ENCODE data around the gene SYNE2.

Gene SYNE2

DNA sequence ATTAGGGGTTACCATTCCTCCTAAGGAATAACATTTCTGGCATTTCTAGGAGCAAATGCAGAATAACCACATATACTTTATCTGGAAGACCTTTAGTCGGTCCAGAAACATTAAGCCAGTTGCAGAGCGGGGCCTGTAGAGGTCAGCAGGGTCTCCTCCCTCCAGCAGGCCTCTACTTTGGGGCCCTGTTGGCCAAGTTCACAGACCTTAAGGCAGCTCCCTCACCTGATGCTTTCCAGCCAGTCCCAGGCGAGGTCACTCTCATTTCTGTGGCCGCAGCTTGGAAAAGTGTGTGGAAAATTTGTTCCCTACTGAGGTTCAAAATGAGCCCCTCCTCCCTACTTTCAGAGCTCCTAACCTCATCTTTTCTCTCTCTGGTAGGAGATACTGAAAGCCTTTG, 367.3 kb downstream of the SYNE2 start:
- DNase-seq (ENCODE audit: low spot score): no peak

DNA sequence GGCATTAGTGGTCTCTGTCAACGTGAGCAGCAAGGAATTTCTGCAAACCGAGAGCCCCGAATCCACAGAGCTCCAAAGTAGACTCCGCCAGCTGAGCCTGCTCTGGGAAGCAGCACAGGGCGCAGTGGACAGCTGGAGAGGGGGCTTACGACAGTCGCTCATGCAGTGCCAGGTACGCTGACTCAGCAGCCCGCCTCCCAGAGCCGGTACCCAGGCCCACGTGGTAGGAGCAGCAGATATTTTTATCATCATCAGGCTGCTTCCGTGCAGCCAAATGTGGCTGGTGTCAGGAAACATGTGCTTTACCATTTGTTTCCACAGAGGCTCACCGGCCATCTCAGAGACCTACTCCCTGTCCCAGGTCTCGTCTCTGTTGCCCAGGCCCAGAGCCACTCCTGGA, 367.7 kb downstream of the SYNE2 start:
- no peak for DNase-seq (ENCODE audit: low spot score)

DNA sequence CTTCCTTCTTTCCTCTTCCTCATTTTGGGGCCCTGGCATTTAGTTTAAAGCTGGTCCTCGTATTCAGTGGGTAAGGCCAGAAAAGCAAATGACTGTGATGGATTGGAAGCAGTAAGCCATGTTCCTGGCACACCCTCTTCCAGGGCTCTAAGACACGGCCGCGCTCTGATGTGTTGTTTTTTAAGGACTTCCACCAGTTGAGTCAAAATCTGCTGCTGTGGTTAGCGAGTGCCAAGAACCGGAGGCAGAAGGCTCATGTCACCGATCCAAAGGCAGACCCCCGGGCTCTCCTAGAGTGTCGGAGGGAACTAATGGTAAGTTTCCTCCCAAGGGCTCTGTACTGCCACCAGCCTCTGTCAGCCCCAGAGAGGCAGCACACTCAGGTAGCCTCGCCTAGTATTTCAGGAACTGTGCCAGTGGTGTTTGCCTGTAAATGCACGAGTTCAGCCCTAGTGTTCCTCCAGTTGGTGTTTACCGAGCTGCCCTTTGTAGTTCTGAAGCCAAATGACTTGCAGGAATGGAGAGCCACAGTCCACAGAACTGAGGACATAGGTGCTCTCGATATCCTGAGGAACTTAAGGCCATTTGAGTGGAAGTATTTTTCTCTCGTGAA, 368.7 kb downstream of the SYNE2 start:
- DNase-seq (ENCODE audit: low spot score): no peak

DNA sequence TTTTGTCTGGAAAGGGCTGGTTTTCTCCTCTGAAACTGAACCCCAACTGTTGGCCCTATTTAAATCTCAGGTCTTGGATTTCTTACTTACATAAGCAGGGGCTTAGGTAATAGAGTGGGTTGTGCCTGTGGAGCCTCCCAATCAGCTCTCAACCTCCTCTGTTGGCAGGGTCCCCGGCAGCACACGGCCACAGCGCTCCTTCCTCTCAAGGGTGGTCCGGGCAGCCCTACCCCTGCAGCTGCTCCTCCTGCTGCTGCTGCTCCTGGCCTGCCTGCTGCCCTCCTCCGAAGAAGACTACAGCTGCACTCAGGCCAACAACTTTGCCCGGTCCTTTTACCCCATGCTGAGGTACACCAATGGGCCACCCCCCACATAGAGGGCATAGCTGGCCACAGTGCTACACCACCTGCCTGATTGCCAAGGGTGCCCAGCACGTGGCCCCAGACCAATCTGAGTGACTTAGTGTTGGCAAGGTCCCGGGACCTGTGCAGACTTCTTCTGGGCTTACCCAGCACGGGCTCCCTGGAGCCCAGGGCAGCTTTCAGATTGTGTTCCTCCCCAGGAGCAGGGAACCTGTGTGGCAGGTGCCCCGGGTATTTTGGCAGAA, 372.4 kb downstream of the SYNE2 start:
- DNase-seq (ENCODE audit: low spot score): no peak

DNA sequence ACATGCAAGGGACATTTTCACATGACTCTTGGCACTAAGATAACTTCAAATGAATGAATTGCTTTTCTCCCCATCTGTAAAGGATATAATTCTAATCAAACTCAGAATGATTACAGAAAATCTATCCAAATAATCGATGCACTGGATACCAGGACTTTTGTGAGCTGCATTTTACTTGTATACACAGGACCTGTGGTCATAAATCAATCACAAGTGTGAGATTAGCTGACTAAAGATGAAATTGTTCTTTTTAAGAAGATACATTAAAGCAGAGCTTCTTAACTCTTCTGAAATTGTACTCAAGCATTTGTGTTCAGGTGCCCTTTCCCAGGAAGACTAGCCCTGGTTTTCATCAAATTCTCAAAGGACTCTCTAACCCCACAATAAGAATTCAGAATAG, 375.1 kb downstream of the SYNE2 start:
- no peak for DNase-seq (ENCODE audit: low spot score)

DNA sequence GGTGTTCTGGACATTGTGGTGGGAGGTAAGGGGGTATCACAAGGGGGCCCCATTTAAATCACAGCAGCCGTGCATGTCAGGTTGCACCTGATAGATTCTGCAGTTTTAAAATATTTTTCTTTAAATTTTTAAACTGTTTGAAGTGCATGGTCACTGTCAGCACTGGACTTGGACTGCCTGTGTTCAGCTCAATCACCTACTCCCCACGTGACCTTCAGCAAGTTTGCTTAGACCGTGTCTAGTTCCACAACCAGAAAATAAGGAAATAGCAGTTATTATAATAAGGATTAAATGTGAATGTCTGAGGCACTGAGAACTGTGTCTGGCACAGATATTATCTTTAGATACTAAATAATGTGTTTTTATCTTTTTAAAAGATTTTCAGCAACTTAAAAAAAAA, 376.7 kb downstream of the SYNE2 start:
- no peak for DNase-seq (ENCODE audit: low spot score)

DNA sequence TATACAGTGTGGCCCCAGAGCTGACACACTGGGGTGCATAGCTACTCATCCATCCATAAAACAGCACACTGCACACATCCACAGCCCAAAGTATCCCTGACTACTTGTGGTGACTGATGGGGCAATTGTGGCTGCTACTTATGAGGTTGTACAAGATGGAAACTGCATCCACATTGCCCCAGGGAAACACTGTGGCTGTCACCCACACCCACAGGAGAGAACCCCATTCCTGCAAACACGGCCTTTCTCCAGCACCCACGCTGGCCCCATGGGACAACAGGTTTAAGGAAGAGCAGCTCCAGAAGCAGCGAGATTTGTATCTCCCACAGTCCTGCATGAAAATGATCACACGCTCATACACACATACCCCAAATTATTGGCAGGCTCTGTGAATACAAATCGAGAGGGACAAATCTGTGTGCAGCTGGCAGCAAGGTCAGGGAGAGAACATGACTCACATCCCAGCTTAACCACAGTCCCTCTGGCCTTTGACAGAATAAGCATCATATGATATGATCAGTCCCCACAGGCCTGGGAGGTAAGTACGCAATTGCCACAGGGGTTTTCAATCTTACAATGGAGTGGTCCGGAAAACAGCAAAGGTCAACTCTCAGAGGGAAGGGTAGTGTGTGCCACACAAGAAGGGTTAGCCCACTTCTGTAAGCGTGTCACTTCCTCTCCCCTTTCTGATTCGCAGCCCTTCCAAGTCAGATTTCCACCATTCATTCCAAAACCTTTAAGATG, 379.5 kb downstream of the SYNE2 start:
- no peak for DNase-seq (ENCODE audit: low spot score)

DNA sequence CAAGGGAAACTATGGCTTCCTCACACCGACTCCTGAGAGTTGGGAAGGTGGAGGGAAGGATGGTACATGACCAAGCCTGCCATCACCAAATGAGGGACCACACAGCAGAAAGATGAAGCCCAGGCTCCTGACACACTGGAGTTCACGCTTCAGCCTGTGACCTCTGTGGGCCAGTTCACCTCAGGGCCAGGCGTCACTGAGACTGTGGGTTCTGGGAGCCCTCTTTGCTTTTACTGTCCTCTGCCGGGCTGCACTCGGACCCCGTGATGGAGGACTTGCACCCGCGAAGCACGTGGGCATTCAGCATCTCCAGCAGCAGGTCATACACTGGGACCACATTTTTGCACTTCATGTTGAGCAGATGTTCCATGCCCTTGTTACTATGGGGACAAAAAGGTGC, 380.1 kb downstream of the SYNE2 start:
- DNase-seq (ENCODE audit: low spot score): no peak

DNA sequence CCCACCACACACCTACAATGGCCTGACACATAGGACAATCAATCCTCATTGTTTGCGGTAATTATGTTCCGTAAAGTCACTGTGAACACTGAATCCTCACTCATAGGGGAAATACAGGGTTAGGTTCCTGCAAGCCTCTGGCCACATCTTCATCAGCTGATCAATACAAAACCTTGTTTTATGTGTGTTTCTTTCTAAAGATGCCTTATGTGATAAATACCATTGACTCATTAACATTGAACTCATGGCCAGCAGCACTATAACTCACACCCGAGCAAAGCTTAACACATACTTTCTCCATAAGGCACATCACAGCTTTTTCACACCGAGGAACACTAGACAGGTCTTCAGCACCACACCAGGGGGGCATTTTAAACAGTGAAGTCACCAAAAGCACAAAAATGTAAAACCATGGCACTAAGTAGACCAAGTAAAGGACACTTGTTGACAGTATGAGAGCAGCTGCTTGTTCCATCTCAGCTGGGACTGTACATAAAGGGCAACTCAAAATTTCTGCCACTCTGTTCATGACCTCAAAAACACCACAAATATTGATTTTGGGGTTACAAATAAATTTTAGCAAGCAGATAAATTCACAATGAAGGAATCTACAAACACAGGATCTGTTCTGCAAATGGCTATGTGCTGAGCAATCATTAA, 380.9 kb downstream of the SYNE2 start:
- DNase-seq (ENCODE audit: low spot score): no peak

DNA sequence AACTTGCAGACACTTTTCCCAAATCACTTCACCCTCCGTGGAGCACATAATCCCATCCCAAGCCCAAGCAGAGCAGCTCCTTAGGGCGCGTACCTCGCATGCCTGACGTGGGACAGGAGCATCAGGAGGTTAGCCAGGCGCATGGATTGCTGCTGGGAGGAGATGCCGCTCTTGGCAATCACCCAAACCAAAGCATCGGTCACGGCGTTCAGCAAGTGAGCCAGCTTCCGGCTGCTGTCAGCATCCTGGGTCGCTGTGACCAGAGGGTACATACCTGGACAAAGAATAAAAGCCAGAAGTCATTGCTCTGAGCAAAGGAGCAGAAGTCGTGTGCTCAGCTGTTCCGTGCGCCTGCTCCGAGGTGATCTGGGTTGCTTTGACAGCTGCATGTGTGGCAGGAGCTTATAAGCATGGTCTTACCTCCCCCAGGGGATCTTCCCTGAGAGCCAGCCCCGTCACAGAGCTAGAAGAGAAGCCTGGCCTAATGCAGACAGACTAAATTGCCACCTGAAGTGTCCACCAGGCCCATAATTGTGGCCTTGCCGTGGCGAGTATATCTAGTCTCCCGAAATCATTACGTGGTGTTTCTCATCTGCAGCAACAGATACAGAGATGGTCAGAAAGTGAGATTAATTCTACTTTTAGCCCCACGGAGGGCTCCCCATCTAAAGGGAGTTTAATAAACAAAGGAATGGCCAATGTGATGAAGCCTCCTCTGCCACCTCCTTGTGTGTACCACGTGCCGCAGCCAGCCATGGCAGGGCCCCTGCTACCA, 382.3 kb downstream of the SYNE2 start:
- no peak for DNase-seq (ENCODE audit: low spot score)

DNA sequence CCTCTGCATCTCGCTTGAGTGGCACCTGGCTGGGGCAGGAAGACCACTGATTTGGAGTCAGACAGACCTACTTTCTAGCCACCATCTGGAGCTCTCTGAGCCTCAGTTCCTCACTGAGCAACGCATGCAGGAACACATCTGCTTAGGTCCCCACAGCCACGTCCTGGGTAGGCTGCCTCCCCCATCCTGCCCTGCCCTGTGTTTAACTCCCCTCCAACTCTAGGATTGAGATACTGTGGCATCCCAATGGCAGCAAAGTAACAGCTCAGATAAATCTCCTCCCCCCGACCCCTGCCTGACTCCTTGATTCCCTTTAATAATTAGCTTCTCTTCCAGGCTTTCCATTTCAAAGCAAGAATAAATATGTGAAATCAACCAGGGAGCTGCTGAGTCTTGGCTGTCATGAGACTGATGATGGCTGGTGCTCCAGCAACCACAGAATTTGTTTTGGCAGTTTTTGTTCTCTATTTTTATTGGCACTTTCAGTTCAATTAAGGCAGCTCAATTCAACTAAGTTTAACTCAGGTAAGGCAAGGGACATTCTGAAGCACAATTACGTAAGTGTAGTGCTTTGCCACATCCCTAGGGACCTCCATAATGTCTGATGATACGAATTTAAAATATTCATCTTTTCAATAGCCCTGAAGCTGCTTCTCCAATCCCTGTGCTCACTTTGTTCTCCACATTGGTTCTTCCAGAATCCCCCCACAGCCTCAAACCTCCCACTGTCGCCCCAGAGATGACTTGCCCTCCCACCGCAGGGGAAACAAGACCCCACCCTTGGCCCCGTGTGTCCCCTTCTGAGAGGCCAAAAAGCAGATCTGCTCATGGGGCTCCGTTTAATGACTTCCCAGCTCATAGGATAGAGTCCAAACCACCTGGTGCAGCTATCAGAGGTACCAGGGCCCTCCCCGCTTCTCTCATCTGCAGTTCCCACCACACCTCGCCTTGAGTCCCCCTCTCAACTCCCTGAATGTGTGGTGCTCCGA, 383.1 kb downstream of the SYNE2 start:
- no peak for DNase-seq (ENCODE audit: low spot score)

DNA sequence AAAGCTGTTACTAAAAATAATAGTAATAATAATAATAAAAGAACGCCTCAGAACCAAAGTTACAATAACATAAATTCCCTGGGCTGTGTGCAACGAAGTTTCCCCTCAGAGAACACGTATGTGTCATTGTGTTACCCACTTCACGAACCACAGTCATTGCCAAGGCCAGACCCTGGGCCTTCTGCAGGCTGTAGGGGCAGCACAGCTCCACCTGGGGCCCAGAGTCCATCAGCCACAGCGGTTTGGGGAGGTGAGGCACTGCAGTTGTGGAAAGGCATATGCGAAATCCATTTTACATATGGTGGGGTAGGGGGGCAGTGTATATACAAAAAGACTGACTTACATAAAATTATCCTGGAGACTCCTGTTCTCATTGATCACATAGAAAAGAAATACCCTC, 385.2 kb downstream of the SYNE2 start:
- no peak for DNase-seq (ENCODE audit: low spot score)

DNA sequence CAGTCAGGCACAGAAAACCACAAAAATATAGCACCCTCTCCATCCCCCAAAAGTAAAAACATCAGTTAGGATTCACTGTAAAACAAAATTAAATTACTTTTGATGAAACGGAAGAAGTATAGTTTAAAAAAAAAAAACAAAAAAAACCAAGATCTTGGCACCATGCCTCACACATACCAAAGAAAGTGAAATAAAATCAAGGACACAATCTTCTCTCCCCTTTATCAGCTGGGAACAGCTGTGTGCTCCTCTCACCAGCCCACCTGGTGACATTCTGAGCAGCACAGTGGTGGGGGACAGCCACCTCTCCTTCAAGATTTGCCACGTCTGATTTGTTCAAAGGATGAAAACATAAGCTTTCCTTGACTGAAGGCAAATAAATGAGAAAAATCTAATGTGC, 385.8 kb downstream of the SYNE2 start:
- no peak for DNase-seq (ENCODE audit: low spot score)

DNA sequence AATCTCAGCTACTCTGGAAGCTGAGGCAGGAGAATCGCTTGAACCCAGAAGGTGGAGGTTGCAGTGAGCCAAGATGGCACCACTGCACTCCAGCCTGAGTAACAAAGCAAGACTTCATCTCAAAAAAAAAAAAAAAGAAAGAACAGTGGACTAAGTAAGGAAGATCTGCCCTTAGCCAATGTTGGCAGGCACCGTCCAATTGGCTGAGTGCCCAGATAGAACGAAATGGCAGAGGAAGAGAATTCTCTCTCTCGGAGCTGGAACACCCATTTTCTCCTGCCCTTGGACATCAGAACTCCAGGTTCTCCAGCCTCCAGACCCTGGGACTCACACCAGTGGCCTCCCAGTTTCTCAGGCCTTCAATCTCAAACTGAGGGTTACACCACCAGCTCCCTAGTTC, 391.5 kb downstream of the SYNE2 start:
- DNase-seq (ENCODE audit: low spot score): no peak

DNA sequence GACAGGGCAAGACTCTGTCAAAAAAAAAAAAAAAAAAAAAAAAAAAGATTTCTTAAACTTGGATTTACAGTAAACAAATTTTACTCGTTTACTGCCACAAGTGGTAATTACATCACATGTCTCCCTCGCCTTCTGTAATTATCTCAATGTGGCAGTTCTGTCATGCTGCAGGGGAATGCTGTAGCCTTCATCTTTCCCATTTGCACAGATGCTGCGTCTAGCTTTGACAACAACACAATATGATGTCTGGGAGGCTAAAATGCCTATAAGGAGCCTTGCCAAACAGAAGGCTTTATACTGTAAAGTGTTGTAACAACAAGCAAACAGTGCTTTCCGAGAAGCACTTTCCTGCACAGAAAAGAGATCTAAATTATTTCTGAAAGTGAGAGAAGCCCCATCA, 392.7 kb downstream of the SYNE2 start:
- DNase-seq (ENCODE audit: low spot score): no peak

DNA sequence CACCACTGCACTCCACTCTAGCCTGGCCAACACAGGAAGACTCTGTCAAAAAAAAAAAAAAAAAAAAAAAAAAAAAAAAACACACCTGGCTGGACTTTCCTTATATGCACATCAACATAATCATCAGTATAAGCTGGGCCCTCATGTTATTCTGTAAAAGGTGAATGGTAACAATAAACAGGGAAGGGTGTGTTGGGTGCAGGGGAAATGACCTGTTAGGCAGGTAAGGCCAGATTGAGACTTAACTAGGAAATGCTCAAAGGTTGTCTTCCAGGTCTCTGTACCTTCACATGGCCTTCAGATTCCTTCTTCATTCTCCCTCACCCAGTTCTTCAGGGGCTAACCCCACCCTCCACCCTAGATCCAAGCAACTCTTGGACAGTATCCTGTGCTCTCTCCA, 393.9 kb downstream of the SYNE2 start:
- no peak for DNase-seq (ENCODE audit: low spot score)

DNA sequence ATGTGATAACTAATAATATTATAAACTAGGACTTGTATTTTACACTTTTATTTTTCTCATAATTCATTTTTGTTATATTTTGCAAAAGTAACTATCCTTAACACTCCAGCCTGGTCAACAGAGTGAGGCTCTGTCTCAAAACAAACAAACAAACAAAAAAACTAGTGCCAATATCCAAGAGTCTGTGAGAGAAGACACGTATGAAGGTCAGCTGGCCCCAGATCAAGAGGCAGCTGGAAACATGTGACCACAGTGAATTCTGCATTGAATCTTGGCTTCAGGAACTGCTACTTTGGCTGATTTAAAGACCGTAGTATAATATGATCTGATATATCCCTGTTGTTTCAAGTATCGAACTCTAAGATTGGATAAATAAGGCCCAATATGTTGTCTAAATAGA, 394.4 kb downstream of the SYNE2 start:
- no peak for DNase-seq (ENCODE audit: low spot score)

DNA sequence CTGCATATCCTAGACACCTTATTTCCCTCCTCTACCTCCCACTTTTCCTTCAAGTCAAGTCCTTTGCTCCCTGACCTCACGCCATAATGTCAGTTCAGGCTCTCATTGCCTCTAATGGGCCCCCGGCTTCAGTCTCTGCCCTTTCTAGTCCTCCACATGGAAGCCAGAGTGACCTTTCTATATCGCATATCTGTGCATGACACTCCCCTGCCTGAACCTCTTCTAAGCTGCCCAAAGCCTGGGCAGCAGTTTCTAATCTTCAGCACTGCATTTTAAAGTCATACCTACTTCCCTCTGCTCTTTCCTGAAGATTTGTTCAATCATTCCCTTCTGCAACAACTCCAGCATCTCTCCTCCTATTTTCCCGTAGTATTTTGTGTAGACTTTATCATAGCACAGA, 395.9 kb downstream of the SYNE2 start:
- DNase-seq (ENCODE audit: low spot score): no peak

DNA sequence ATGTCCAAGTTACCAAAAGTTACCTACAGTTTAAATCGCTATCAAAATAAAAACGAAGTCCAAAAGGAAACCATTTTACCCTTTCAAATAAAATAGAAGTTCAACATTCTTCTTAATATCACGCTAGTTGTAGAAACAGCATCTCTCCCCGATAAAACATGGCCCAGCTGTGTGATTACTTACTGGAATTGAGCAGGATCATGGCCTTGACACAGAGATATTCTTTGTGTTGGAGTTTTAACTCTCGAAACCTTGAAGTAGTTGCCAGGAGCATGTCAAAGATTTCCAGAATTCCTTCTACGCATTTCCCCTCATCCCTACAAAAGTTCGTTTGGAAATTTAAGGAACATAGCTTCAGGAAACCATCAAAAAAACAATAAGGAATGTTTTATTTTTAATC, 396.6 kb downstream of the SYNE2 start:
- DNase-seq (ENCODE audit: low spot score): no peak

DNA sequence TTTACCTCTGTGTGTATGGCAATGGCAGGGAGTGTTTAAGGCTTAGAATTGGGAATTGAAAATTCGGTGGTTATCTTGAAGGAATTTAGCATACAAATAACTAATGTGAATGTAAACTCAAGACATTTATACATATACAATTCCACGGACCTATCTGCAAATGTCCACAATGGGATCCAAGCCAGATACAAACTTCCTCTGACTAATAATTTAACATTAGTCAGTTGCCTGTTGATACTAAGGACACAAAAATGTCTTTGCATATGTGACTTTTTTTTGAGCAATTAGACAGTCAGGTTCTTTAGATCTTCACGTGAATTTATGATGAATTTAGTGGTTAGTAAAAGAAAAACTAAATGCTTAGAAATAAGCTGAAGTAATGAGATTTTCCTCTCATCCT, 400.9 kb downstream of the SYNE2 start:
- no peak for DNase-seq (ENCODE audit: low spot score)

DNA sequence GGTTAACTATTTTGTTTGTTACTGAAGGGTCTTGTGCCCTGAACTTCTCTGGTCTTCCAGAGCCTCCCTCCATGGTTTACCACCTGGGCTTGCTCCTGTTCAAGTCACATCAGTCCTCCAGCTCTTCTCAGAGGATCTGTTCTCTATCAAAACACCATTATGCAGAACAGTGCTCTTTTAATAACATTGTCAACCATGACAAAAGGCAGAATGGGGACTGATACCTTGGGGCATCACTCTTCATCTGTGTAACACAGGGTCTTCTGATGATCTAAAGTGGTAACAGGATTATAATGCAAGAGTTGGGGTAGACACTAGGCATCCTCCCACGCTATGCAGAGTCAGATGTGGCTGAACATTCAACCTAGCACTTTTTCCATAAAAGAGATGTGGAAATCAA, 403.0 kb downstream of the SYNE2 start:
- no peak for DNase-seq (ENCODE audit: low spot score)
